Measurements from ENCODE around the gene ADSS1.

ADSS1 gene

GRCh38 chr14:104775073-104775489, 51.1 kb downstream of the ADSS1 start:
- no peak for DNase-seq (ENCODE audit: low read depth, low spot score)
- no peak overlapping the region for H3K27ac ChIP-seq

GRCh38 chr14:104776481-104776880, 52.5 kb downstream of the ADSS1 start:
- DNase-seq (ENCODE audit: low read depth, low spot score) = no peak

GRCh38 chr14:104776961-104777807, 53.2 kb downstream of the ADSS1 start:
- no peak for DNase-seq (ENCODE audit: low read depth, low spot score)
- H3K27ac ChIP-seq = no peak overlapping the region

More at GRCh38 chr14:104776481-104776880, 52.5 kb downstream of the ADSS1 start:
- H3K27ac ChIP-seq = no peak overlapping the region

GRCh38 chr14:104777808-104778249, 53.8 kb downstream of the ADSS1 start:
- no peak for DNase-seq (ENCODE audit: low read depth, low spot score)

GRCh38 chr14:104778694-104779331, 54.8 kb downstream of the ADSS1 start:
- no peak for DNase-seq (ENCODE audit: low read depth, low spot score)
- H3K27ac ChIP-seq = no peak overlapping the region

More at GRCh38 chr14:104777808-104778249, 53.8 kb downstream of the ADSS1 start:
- H3K27ac ChIP-seq = no peak overlapping the region

GRCh38 chr14:104779776-104780512, 55.9 kb downstream of the ADSS1 start:
- DNase-seq (ENCODE audit: low read depth, low spot score) = no peak
- H3K27ac ChIP-seq = no peak overlapping the region

- H3K27ac ChIP-seq = no peak overlapping the region
- DNase-seq (ENCODE audit: low read depth, low spot score) = no peak
Observed at GRCh38 chr14:104780513-104781030, 56.5 kb downstream of the ADSS1 start.

GRCh38 chr14:104781271-104782077, 57.4 kb downstream of the ADSS1 start:
- H3K27ac ChIP-seq = no peak overlapping the region
- DNase-seq (ENCODE audit: low read depth, low spot score) = no peak

- H3K27ac ChIP-seq = no peak overlapping the region
- DNase-seq (ENCODE audit: low read depth, low spot score) = no peak
Observed at GRCh38 chr14:104782086-104782807, 58.2 kb downstream of the ADSS1 start.

- no peak overlapping the region for H3K27ac ChIP-seq
- DNase-seq (ENCODE audit: low read depth, low spot score) = no peak
Observed at GRCh38 chr14:104782808-104783139, 58.7 kb downstream of the ADSS1 start.

GRCh38 chr14:104783484-104784217, 59.6 kb downstream of the ADSS1 start:
- H3K27ac ChIP-seq = no peak overlapping the region
- DNase-seq (ENCODE audit: low read depth, low spot score) = no peak

GRCh38 chr14:104784218-104784568, 60.2 kb downstream of the ADSS1 start:
- no peak for DNase-seq (ENCODE audit: low read depth, low spot score)
- no peak overlapping the region for H3K27ac ChIP-seq

GRCh38 chr14:104784846-104785707, 61.0 kb downstream of the ADSS1 start:
- no peak for DNase-seq (ENCODE audit: low read depth, low spot score)
- H3K27ac ChIP-seq = no peak overlapping the region

- DNase-seq (ENCODE audit: low read depth, low spot score) = no peak
- no peak overlapping the region for H3K27ac ChIP-seq
Observed at GRCh38 chr14:104785708-104786080, 61.7 kb downstream of the ADSS1 start.

- DNase-seq (ENCODE audit: low read depth, low spot score) = no peak
- no peak overlapping the region for H3K27ac ChIP-seq
Observed at GRCh38 chr14:104786091-104786586, 62.1 kb downstream of the ADSS1 start.

GRCh38 chr14:104786726-104787675, 63.0 kb downstream of the ADSS1 start:
- H3K27ac ChIP-seq = no peak overlapping the region
- no peak for DNase-seq (ENCODE audit: low read depth, low spot score)

GRCh38 chr14:104787736-104788135, 63.7 kb downstream of the ADSS1 start:
- no peak for DNase-seq (ENCODE audit: low read depth, low spot score)
- no peak overlapping the region for H3K27ac ChIP-seq

All from epithelial cell of prostate (primary cell).